ENCODE data around the gene FBXL17.

The FBXL17 gene

DNA sequence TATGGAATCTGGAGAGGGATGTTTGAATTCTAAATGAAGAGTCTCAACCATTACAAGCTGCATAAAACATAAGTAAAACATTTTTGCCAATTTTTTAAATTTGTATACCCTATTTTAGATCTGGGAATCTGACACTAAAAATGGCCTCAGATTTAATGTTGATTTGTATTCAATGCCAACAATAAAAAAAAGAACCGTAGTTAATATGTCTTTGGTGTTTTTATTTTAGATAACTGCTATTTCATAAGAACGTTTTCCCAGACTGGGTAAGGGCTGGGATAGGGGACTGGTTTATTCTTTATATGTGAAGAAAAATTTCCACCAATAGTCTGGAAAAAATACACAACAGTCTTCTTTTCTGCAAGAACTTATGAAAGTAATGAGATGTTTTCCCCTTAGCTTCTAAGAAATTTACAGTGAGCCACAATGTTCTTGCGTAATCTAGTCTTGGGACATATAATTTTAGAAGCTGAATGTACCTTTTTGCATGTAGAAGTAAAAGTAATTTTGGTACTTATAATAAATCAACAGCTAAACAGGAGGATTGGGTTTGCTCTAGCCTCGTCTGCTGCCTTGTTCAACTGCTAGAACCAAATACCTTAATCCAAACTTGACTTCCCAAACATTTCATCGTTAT lies 466.6 kb downstream of the FBXL17 start:
- DNase-seq (ENCODE audit: low read depth in 2 of 2), result no peak

GRCh38 chr5:107913494-107913893 lies 468.4 kb downstream of the FBXL17 start:
- DNase-seq (ENCODE audit: low read depth in 2 of 2), result no peak

DNA sequence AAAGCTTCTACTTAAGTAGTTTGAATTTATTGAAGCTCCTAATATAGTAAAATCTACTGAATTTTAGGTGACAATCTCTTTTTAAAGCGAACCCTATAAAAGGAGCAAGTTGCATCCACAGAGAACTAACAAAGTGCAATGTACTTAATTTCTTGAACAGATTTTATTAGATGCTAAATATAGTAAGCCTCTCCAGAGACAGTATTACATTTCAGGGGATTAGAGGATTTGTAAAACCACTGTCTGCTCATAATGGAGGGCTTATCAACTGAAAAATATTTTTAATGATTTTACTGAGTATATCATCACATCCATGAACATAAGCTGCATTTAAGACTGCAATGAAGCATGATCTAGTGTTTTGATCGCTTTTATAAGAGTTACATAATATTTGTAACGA lies 481.2 kb downstream of the FBXL17 start:
- no peak for DNase-seq (ENCODE audit: low read depth in 2 of 2)

DNA sequence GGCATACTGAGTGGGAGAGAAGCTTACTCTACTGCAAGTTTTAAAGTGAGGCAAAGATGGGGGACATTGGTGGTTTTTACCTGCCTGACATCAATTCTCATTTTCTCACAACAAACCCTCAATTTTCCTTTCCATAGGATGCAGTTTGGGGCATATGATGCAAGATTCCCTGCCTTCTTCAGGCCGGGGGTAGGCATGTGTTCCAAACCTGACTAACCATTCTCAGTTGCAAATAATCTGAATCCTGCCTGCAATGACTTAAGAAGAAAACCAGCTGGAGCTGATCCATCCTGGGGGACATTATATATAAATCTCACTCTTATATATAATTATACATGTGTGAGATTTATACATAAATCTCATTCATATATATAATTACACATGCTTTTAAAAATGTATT lies 487.5 kb downstream of the FBXL17 start:
- no peak for DNase-seq (ENCODE audit: low read depth in 2 of 2)

DNA sequence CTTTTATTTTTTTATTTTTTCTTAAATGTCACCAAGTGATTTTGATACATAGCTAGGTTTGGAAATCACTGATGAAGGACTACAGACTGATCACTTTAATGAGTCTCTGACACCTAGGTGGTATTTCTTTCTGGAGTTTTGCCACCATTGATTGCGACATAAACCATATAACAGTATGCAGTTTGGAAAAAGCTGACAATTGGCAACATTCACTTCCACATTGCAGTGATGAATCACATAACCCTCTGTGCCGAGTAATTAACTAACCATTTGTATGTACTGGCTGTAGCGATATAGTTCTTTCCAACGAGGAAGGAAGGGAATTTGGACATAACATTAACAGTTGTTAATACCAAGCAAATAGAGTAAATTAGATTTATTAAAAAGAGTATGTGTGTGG lies 488.3 kb downstream of the FBXL17 start:
- no peak for DNase-seq (ENCODE audit: low read depth in 2 of 2)

GRCh38 chr5:107889387-107889786 lies 492.5 kb downstream of the FBXL17 start:
- no peak for DNase-seq (ENCODE audit: low read depth in 2 of 2)

DNA sequence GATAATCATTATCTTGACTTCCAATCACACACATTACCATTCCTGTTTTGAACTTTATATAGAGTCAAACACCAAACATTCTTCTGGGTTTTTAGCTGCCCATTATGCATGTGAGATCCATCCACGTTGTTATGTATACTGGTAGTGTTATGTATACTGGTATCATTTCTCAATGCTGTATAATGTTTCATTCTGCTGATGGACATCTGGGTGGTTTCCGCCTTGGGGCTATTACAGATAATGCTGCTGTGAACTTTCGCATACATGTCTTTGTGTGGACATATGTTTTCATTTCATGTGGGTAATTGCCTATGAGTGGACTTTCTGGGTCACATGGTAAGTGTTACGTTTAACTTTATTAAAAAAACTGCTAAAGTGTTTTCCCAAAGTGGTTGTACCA lies 493.4 kb downstream of the FBXL17 start:
- no peak for DNase-seq (ENCODE audit: low read depth in 2 of 2)

- DNase-seq (ENCODE audit: low read depth in 2 of 2), result no peak
Observed at GRCh38 chr5:107887166-107887943, 494.5 kb downstream of the FBXL17 start.

DNA sequence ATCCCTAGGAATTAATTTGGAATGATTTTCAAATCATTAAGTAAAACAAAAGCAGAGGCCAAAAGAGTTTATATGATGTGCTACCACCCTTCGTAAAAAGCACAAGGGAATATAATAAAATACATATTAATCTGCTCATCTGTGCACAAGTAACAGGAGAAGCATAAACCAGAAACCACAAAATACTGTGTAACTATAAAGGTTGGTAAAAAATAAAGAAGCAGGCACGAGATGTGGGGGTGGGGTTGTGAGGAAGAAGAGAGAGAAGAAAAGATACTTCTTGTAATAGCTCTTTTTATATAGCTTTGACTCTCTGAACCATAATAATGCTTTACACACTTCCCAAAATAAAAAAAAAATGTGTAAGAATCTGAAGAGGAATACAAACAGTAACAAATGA lies 496.3 kb downstream of the FBXL17 start:
- no peak for DNase-seq (ENCODE audit: low read depth in 2 of 2)

- DNase-seq (ENCODE audit: low read depth in 2 of 2), result no peak
Observed at GRCh38 chr5:107884871-107885270, 497.0 kb downstream of the FBXL17 start.

DNA sequence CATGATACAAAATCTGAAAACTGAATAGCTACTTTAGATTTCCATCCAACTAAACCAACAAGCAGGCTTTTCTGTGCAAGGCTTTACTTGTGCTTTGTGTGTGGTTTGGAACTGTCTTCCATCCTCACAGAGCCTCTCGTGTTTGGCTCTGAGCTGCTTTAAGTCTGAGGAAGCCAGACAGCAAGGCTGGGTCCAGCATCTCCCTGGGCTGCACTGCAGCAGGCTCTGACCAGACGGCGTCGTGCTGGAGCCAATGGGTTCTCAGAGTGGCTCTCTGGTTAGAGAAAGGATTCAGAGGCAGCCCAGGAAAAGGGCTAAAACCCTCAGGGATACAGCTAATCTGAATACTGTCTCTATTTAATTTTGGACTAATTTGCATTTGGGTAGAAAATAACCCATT lies 503.2 kb downstream of the FBXL17 start:
- DNase-seq (ENCODE audit: low read depth in 2 of 2), result no peak

- DNase-seq (ENCODE audit: low read depth in 2 of 2), result no peak
Observed at GRCh38 chr5:107876906-107877305, 505.0 kb downstream of the FBXL17 start.

DNA sequence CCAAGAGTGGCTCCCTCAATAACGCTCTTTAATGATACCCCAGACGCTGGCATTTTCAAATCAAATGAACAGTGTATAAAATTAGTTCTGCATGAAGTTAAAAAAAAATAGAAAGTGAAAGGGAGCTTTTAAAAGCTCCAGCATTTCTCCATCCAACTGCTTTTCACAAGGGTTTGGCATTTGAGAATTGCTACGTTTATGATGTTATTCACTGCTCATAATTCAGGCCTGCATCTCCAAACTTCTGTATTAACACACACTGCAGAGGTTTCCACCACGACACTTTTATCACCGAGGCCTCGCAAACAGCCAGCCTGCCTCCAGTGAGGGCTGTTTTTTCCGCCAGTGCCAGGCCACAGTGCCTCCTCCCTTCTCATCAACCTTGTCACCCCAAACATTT lies 505.6 kb downstream of the FBXL17 start:
- no peak for DNase-seq (ENCODE audit: low read depth in 2 of 2)

DNA sequence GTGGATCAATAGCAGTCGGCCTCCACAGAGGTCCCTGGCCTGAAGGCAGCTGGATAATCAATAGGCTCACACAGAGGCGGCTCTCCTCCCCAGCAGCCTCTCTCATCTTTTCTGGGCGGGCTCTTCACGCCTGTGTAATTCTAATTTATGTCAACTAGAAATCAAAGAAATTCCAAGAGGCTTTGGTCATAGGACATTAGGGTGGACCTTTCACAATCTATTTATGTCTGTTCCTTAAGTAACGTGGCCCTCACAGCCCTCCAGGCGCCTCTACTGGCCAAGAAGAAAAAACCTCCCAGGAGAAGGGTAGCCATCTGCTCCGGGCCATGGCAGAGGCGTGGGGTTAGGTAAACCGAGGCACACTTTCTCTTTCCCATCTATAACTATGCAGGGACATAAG lies 506.1 kb downstream of the FBXL17 start:
- no peak for DNase-seq (ENCODE audit: low read depth in 2 of 2)

GRCh38 chr5:107874795-107875194 lies 507.1 kb downstream of the FBXL17 start:
- no peak for DNase-seq (ENCODE audit: low read depth in 2 of 2)

DNA sequence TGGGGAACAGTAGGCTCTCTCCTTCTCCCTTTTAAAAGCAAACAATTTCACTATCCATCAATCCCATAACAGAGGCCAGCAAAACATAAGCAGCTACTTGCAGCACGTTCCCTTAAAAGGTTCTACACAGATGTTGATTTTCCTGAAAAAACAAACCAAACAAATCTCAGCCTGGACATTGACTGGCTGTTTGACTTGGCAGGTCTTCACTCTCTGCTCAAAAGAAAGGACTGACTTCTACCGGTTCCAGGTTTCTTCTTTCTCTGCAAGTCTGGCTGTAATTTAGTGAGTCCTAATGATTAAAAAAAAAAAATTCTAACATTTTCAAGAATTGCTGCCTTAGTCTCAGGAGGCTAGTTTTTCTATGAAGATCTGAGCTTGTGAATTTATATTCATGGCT lies 508.0 kb downstream of the FBXL17 start:
- DNase-seq (ENCODE audit: low read depth in 2 of 2), result no peak

DNA sequence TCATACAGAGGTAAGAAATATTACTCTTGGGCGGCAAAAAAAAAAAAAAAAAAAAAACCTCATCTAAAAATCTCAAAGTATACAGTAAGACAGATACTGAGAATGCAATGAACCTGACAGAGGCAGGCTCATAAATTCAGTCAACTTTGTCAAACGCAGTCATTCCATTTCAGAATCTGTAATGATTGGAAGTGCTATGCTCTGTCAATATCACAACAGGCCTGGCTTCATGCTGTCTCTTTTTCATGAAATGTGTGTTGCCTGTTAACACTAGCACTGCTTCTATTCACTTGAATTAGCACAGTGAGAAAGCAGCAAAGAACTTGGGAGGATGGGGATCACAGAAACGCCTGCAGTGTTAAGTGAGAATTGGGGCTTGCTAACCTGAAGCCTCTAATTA lies 510.9 kb downstream of the FBXL17 start:
- DNase-seq (ENCODE audit: low read depth in 2 of 2), result no peak

- DNase-seq (ENCODE audit: low read depth in 2 of 2), result no peak
Observed at GRCh38 chr5:107869438-107870115, 512.3 kb downstream of the FBXL17 start.

DNA sequence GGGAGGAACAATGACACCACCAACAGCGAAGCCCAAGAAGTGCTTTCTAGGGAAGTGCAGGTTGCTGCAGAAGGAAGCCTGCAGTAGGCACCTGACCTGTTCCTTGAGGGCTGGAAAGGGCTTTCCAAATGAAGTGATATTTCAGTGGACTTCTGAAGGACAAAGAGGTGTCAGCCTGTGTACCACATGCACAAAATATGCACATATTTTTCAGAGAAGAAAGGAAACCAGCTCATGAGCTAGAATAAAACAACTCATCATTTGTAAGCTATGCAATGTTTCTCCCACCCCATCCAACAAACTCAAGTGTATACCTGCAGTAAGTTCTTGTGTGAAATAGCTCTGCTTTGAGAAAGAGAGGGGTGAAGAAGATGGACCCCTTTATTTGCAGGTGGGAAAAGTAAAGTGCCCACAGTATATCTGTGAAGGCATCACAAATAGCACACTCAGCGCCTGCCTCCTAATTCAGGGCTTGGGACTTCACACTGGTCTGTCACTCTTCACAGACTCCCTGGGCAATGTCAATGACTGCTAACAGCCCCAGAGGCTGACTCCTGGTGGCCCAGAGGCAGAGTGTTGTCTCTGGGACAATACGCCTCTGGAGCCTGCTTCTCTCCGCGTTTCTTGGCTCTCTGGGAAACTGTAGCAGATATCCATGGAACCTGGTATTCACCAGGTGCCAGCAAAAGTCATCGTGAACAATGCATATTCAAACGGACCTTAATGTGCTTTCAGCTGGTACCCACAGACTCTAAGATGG lies 513.1 kb downstream of the FBXL17 start:
- DNase-seq (ENCODE audit: low read depth in 2 of 2), result no peak

- DNase-seq (ENCODE audit: low read depth in 2 of 2), result no peak
Observed at GRCh38 chr5:107867266-107867665, 514.6 kb downstream of the FBXL17 start.

- DNase-seq (ENCODE audit: low read depth in 2 of 2), result no peak
Observed at GRCh38 chr5:107864793-107865192, 517.1 kb downstream of the FBXL17 start.

DNA sequence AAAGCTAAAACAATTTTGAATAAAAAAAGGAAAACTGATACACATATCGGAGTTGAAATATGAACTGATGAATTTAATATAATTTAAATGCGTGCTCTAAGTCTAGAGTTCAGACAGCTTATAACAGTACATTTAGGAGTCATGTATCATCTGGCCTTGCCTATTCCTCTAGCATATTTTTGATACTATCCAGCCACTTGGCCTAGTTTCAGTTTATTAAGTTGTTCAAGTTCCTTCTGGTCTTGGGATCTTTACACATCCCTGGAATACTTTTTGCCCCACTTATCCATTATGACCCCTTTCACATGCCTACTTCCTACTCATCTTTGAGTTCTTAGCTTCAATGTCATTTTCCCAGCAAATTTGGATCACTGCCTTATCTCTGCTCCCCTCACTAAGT lies 518.8 kb downstream of the FBXL17 start:
- DNase-seq (ENCODE audit: low read depth in 2 of 2), result no peak

Measured in stimulated activated CD8-positive, alpha-beta memory T cell treated with anti-CD3 and anti-CD28 coated beads, Interleukin-15, amount 100 ng/mL, for 48 hours (primary cell).